Fibroblast of villous mesenchyme (primary cell): ENCODE data around the gene CEND1. TPM values are rescaled to one million over a fixed set of nuclear protein-coding genes. Genes with fewer than 3 reads are reported as not detected.

Experiments
- DNase-seq: peaks from one replicate; pipeline ENCODE4 v3.0.0-alpha.2; 2010; ENCODE audit warnings: low read depth
- H3K4me3 ChIP-seq: 2 replicates; pipeline ENCODE4 v1.5.1; 2011; ENCODE audit warnings: low read depth, mild to moderate bottlenecking, low read length
- total RNA-seq: library from RNA; depleted of rRNA; stranded (reverse); fragments of >200 nt; gene quantifications from 2 replicates; pipeline ENCODE4 v1.2.3, GENCODE V29; 2012
- TF ChIP-seq, protein P1 (sequence below): IDR thresholded peaks from 2 replicates; pipeline ENCODE4 v1.5.1; 2012; ENCODE audit warnings: low read depth, mild to moderate bottlenecking, low read length; ENCODE audit not compliant: insufficient read depth

The CEND1 gene
- total RNA-seq, 1 donor = 0.43 TPM

DNA sequence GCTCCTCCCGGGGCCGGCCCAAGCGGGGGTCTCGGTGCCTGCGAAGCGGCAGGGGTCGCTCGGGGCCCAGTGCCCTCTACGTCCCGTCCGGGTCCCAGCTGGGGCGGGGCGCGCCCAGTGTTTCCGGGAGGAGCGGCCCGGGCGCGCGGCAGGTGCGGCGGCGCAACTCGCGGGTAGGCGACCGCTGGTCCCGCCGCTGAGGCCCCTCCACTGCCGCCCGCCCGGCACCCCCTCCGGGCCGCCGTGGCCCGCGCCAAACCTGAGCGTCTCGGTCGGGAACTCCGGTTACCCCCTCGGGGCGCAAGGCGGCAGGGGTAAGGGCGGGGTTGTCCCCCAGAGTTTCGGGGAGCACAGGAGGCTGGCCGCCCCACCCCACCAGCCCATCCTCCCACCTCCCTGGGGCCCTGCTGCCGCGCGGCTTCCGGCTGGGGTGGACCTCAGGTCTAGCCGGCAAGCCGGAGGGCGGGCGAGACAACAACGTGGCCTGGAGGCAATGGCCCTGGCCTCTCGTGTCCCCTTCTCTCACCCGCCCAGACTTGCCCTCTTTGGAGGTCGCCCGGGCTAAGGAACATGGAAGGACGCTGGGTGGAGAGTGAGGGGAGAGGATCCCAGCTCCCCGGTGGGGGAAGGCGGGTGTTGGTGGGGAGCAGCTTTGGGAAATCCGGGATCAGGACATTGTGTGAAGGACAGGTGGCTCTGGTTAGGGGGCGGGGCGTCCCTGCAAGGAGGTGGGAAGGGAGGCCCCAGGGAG lies 37.4 kb upstream of the CEND1 start:
- DNase-seq = no peak
- H3K4me3 ChIP-seq = peak overlapping the region; percentile 42
- TF ChIP-seq, protein P1, sequence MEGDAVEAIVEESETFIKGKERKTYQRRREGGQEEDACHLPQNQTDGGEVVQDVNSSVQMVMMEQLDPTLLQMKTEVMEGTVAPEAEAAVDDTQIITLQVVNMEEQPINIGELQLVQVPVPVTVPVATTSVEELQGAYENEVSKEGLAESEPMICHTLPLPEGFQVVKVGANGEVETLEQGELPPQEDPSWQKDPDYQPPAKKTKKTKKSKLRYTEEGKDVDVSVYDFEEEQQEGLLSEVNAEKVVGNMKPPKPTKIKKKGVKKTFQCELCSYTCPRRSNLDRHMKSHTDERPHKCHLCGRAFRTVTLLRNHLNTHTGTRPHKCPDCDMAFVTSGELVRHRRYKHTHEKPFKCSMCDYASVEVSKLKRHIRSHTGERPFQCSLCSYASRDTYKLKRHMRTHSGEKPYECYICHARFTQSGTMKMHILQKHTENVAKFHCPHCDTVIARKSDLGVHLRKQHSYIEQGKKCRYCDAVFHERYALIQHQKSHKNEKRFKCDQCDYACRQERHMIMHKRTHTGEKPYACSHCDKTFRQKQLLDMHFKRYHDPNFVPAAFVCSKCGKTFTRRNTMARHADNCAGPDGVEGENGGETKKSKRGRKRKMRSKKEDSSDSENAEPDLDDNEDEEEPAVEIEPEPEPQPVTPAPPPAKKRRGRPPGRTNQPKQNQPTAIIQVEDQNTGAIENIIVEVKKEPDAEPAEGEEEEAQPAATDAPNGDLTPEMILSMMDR = no peak

DNA sequence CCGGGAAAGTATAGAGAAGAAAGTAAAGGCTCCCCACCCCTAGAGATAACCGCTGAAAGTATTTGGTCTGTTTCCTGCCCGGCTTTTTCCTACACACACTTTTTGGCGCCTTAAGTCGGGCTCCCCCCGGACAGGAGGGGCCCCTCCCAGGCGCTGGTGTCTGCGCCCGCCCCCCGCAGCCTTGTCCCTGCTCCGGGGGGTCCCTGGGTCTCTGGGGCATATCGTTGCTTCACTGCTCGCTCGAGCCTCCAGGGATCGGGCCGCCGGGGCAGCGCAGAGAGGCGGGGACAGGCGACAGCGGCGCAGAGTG lies 36.9 kb upstream of the CEND1 start:
- TF ChIP-seq, protein P1 = no peak
- H3K4me3 ChIP-seq = peak overlapping the region; percentile 42

GRCh38 chr11:826227-826621 lies 36.3 kb upstream of the CEND1 start:
- no peak for DNase-seq
- TF ChIP-seq, protein P1 = no peak
- no peak overlapping the region for H3K4me3 ChIP-seq

More for the DNA sequence above, 36.9 kb upstream of the CEND1 start:
- DNase-seq = no peak

DNA sequence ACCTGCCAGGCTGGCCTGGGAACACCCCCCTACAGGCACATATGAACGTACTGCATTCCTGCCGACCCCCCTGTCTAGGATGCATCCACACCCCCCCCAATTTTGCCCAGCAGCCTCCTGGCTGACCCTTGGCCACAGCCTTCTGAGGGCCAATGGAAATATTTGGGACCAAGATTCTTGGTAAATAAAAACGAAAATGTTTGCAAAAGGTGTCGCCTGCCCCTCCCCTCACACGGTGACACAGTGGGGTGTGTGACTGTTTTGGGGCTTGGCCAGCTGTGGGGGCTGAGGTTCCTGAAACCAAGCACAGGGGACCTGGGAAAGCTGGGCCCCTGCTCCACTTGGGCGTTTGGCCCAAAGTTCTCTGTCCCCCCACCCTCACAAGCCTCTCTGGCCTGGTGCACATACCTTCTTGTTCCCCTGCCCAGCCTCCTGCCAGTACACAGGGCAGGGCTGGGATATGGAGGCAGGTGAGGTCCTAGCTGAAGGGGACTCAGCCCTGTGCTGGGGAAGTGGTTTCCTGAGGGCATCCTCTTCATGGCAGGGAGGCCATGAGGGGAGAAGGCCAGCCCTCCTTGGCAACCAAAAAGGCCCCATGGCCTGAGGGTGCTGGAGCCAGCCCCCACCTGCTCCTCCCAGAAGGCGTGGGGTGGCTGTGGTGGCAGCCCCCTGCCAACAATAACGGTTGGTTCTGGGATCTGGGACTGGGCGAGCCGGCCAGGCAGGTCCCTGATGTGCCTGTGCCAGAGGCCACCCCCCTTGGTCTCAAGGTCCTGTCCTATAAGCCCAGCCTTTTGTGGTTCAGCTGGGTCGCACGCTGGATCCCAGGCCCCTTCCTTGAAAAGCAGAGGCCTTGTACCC lies 35.7 kb upstream of the CEND1 start:
- TF ChIP-seq, protein P1 = no peak
- DNase-seq = no peak

GRCh38 chr11:824942-825341 lies 35.1 kb upstream of the CEND1 start:
- DNase-seq = no peak
- TF ChIP-seq, protein P1 = no peak
- H3K4me3 ChIP-seq = no peak overlapping the region

More for the DNA sequence above, 35.7 kb upstream of the CEND1 start:
- H3K4me3 ChIP-seq = no peak overlapping the region

GRCh38 chr11:824292-824880 lies 34.5 kb upstream of the CEND1 start:
- DNase-seq = no peak
- H3K4me3 ChIP-seq = no peak overlapping the region
- TF ChIP-seq, protein P1 = no peak
